ENCODE measurements around the gene GPR31.

GRCh38 chr6:167154291-167154690 is 3.5 kb downstream of the GPR31 start:
- TF ChIP-seq CTCF (conservative IDR thresholded peaks at IDR 0.05; ENCODE audit: low read length) (no peak), EZH2phosphoT487 (IDR thresholded peaks at IDR 0.05; ENCODE audit: borderline replicate concordance) (no peak)

Measured in Loucy (cell line).